ENCODE data around the gene BCAR1.
"Not testable (repeated sequence)": the region's sequence is repeated elsewhere in the genome, so short reads cannot be mapped to it uniquely, and the experiment has no call there.

Gene BCAR1

DNA sequence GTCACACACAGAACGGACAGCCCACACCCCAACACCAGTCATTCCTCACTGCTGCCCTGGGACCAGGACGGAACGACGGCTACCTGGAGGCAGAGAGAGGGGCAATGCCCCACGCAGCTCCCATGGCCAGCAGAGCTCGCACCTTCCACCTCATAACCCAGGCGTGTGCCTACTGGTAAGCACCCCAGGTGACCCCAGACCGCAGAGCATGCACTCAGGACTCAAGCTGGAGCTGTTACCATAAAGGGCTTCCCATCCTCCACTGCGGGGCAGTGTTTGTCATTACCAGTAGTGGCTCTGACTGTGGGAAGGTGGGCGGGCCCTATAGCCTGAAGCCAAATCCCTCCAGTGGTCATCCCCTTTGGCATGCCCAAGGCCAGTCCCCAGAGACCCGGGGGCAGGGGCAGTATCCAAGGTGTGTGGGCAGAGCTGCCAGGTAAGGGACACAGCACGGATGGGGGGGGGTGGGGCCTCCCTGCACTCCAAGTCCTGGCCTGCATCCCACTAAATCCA, 4.7 kb upstream of the BCAR1 start:
- DNase-seq (ENCODE audit: low read depth) = no peak

DNA sequence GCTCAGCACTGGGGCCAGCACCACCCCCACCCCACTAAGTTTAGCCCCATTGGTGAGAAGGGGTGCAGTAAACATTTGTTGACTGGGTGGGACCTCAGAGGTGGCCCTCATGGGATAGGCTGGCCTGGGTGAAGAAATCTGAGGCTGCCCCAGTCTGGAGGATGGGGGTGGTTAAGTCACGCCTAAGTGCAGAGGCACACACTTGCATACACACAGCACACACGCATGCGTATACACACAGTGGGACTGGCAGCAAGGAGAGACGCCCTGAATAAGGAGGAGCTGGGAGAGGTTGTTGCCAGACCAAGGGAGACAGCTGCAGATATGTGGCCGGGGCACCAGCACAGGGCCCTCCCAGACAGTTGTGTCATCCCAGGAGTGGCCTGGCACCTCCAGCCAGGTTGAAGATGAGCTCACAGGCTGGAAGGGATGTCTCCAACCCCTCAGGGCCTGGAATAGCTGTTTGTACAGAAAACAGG, 3.0 kb upstream of the BCAR1 start:
- DNase-seq (ENCODE audit: low read depth) = no peak

GRCh38 chr16:75252946-75253911, 1.8 kb upstream of the BCAR1 start:
- no peak for DNase-seq (ENCODE audit: low read depth)

GRCh38 chr16:75252049-75252864, 833 bp upstream of the BCAR1 start:
- DNase-seq (ENCODE audit: low read depth) = no peak

DNA sequence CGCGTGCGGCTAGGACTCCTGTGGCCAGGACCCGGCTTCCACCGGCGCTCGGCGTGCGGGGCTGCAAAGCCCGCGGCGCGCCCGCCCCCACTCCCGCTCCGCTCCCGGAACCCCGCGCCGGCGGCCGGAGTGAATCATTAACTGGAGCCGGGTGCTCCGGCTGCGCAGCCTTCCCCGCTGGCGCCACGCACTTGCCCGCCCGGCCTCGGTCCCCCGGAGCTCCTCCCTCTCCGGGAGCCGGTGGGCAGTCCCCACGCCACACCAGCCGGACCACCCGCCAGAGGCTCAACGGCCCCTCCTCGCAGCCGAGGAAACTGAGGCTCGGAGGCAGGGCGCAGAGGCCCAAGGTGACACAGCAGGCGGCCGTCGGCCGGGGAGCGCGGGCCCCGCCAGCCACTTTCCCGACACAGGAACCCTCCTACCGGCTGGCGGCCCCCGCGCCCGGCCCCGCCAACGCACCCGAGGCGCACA, 580 bp downstream of the BCAR1 start:
- no peak for DNase-seq (ENCODE audit: low read depth)

DNA sequence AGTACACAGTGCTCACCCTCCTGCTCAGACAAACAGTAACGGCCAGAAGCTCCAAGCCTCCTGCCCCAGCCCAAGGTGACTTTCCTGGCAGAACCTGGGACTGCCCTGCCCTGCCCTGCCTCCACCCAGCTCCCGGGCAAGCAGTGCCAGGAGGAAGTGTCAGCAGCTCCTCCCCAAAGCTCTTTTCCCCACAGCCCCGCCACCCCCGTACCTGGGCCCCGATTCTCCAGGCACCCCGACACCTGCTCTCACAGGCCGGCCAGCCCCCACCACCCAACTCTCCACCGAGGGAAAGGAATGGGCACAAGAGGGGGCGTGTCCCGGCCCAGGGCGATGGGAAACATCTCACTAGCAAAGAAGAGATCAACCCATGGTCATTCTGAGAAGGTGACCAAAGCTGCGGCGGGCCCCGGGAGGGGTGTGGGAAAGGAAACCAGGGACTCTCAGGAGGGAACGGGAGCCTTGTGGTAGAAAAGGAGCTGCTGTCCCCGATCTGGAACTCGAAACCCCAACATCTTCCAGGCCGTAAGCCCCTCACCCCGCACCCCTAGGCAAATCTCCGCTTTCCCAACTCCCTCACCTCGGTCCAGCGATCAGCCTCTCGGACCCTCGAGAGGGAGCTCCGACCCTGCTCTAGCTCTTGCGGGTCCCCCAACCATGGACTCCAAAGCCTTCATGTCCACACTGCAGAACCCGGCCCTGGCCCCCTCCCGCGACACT, 1.2 kb downstream of the BCAR1 start:
- DNase-seq (ENCODE audit: low read depth) = no peak

DNA sequence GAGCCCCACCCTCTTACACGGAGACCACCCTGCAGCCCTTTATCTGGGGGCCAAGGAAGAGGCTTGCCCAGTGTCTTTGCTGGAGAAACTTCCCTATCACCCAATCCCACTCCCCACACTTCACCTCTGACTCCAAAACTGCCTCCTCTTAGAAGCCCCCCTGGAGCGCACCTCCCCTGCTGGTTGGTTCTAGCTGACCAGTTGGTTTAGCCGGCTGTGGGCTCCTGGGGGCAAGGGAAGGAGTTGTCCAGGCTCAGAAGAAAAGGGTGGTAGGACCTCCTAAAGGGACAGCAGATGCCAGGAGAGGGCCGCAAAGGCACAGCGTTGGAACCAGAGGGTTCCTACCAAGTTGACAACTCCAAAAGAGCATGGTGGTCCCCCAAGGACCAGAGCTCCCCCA, 2.0 kb downstream of the BCAR1 start:
- no peak for DNase-seq (ENCODE audit: low read depth)

DNA sequence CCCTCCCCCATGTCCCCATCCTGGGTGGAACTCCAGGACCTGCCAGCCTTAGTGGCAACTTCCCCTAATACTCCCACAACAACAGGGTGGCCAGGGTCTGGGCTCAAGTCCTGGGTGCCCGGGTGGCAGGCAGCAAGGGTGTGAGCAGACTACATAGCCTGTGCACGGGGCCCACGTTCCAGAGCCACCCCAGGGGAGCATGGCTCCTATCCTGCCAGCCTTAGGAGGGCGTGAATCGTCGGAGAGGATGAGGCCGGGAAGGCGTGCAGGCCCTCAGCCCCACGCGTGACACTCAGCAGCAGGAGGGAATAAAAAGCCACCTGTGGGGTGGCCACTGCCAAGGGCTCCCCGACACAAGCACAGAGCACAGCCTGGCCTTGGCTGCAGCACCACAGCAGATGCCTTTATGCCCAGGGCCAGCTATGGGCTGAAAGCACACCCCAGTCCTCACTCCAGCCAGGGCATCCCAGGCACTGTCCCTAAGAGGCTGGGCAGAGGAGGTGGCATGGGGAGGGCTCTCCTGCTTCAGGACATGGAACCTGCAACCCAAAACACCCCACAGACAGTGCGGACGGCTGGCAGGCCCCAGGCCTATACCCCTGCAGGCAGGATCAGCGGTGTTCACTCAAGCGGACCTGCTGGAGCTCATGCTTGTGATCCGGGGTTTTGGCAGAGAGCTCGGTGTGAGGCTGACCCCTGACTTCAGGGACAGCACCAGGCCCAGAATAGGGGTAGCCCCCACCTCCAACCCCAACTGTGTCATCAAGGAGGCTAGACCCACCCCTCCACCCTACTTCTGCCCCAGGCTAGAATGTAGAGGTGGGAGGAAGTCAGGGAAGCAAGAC, 2.7 kb downstream of the BCAR1 start:
- DNase-seq (ENCODE audit: low read depth) = no peak

DNA sequence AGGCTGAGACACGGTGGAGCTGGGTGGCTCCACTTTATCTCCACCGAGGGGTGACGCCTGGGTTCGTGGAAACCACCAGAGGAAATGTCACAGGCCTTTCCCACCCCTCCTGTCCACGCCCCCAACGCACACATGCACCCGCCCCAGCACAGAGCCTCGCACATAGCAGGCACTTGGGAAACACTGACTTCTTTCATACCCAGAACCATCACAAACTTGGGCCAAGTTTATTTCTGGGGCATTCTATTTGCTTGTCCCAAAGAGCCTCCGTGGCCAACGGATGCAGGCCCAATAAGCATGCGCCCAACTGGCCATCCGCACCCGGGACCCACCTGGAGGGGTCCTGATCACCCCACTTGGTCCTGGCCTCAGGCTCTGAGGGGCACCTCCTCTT, 3.3 kb downstream of the BCAR1 start:
- no peak for DNase-seq (ENCODE audit: low read depth)

DNA sequence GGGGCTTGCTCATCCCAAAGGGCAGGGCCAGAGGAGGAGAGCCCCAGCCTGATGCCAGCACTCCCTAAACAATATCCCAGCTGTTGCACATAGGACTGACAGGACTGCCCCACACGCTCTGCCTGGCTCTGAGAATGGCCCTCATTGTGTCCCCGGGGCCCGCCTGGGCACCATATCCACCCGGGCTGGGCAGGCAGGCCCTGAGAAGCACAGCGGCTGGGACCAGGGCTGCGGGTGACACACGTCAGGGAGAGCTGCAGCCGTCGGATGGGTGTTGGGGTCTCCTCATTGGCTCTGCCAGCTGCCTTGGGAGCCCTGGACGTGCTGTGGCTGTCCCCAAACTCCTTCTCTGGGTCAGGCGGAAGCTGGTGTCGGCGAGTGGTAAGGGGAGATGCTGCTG, 4.2 kb downstream of the BCAR1 start:
- DNase-seq (ENCODE audit: low read depth) = no peak

- no peak for DNase-seq (ENCODE audit: low read depth)
These were observed 4.8 kb downstream of the BCAR1 start for GRCh38 chr16:75246504-75247205.

DNA sequence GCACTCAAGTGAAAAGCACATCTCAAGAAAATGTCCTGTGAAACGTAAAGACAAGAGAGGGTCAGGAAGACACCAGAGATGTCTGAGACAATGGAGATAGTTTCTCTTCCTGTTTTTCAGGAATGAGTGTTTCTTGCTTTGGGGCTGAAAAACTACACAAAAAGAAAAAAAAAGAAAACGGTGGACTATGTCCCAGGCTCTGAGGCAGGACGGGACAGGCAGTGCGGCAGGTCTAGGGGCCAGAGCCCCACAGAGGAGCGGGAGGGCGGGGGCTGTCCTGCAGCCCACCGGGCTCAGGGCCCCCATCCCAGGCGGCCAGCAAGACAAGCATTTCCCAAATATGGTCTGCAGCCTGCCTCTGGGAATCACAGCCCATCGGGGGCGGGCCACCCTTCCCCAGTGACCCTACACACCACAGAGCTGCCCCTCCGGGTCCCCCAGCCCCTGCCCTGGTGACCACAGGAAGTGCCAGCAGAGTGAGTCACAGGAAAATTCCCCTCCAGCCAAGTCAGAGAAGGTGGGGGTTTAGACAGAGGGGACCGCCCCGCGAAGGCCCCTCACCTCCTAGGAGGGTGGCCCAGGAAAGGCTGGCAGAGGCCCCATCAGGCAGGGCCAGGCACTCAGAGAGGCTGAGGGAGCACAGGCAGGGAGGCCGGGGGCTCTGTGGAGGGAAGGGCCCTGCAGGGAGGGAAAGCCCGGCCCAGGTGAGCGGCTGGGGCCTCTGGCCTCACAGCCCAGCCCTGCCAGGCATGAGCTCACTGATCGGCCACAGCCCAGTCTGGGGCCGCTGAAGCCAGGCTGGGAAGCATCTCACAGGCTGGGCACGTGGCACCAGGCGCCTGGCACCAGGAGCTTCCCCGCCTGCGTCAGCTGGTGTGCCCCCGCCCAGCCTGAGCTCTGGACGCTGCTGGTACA, 6.3 kb downstream of the BCAR1 start:
- no peak for DNase-seq (ENCODE audit: low read depth)

- DNase-seq (ENCODE audit: low read depth) = no peak
These were observed 7.1 kb downstream of the BCAR1 start for GRCh38 chr16:75244225-75244809.

DNA sequence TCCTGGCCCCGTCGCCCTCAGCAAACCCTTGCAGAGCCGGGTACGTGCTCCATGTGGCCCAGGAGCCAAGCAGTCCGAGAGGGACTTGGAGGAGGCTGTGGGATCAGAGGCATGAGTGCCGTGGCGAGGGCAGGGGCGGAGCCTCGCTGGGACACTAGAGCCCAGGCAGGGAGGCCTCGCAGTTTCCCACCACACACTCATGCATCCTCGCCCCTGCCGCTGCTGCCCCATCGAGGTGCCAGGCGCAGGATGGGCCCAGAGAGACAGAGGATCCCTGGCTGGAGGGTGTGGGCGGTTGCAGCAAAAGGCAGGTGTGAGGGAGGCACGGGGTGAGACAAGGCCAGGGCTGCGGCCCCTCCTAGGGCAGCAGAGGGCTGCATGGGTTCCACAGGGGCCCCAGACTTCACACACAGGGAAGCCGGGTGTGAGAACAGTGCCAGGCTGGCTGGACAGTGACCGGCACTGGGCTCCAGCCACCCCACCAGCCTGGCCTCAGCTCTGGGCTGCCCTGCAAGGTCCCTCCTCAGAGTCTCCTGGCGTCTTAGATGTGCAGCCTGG, 7.7 kb downstream of the BCAR1 start:
- no peak for DNase-seq (ENCODE audit: low read depth)

DNA sequence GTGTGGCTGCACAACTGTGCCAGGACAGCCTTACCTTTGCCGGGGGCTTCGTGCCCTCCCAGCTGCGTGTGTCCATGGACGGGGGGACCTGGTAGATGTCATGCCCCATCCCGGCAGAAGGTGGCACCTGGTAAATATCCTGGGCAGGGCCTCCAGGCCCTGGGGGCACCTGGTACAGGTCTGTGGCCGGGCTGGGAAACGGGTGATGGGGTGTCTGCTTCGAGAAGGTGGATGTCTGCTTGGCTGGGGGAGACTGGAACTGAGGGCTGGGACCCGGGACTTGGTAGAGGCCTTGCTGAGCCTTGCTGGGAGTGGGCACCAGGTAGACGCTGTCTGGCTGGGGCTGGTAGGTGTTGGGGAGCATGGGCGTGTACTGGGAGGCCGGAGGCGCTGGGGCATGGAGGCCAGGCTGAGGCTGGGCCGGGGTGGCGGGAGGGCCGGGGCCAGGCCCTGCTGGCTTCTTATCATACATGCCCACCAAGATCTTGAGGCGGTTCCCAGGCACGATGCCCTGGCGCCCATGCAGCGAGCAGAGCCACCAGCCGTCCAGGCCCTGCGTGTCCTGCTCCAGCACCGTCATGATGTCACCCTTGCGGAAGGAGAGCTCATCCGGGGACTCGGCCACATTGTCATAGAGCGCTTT, 8.9 kb downstream of the BCAR1 start:
- not testable (repeated sequence) for DNase-seq (ENCODE audit: low read depth)

DNA sequence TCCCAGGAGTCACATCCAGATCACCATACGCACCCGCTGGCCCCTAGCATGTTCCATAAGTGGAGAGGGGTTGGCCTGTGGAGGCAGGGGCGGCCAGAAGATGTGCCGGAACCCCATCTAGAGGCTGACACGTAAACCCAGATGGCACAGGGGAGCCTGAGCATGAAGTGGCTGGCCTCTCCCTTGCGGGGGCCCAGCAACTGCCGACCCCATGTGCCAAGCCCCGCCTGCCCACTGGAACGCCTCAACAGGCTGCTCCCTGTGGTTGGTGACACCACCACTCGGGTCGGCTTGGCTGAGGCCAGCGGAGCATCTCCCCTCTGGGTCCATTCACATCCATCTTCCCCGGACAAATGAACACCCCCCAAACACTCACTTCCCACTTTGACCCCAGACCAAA, 9.5 kb downstream of the BCAR1 start:
- DNase-seq (ENCODE audit: low read depth) = no peak

DNA sequence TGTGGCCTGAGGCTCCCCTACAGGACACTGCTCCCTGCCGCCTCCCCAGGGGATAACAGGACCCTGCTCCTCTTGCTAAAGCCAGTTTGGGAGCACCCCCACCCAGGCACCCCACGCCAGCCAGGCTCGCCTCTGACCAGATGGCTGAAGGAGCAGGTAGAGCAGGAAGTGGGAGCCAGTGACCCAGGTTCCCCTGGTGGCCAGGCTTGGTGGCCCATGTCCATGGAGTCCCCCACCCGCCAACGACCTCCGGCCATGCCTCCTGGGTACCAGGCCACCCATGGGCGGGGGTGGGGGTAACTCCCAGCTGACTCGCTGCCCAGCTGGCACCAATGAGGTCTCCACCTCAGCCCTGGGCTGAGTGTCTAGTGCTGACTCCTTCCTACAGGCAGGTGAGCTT, 10.0 kb downstream of the BCAR1 start:
- DNase-seq (ENCODE audit: low read depth) = no peak

GRCh38 chr16:75240633-75241032, 10.8 kb downstream of the BCAR1 start:
- DNase-seq (ENCODE audit: low read depth) = not testable (repeated sequence)

All from T-helper 22 cell (primary cell).